IMR-90 (cell line): ENCODE measurements around the gene CD276. TPM values are rescaled to one million over a fixed set of nuclear protein-coding genes. Genes with fewer than 3 reads are reported as not detected.

ENCODE experiments used
- ATAC-seq: fragments of 200-7000 bp; cut with Tn5 transposase; 2 replicates; pipeline ENCODE4 v1.9.1; 2020; ENCODE audit warnings: low read depth, mild to moderate bottlenecking, moderate library complexity
- BruUV-seq: library from RNA; stranded (reverse); fragments of 400-500 nt; replicated peaks from 2 replicates; lab custom pipeline; 2021; lab: Mats Ljungman, UMichigan
- CTCF ChIA-PET: fragments of 300-600 bp; formaldehyde crosslinking; extraction: SDS; loops from one replicate; lab custom pipeline; 2021; ENCODE audit warnings: antibody characterized with exemption; lab: Yijun Ruan, JAX
- POLR2A ChIA-PET: fragments of 300-600 bp; sonication (Branson Sonifier 250); formaldehyde crosslinking; loops from one replicate; lab custom pipeline; 2022; ENCODE audit warnings: antibody characterized with exemption; ENCODE audit not compliant: unreplicated experiment; lab: Charles Lee
- DNase-seq: peaks from one replicate; pipeline ENCODE4 v3.0.0; 2013
- H2AFZ ChIP-seq: replicated peaks from 2 replicates; pipeline ENCODE3; 2013; ENCODE audit warnings: low read length, mild to moderate bottlenecking; ENCODE audit not compliant: poor library complexity
- H2AK5ac ChIP-seq: 2 replicates; pipeline ENCODE4 v1.6.1; 2013; ENCODE audit warnings: low read depth, low read length, inconsistent platforms
- H2AK9ac ChIP-seq: replicated peaks from 2 replicates; pipeline ENCODE3; 2013; ENCODE audit warnings: mild to moderate bottlenecking, low read depth, low read length, moderate library complexity; ENCODE audit not compliant: poor library complexity
- H2BK120ac ChIP-seq: 2 replicates; pipeline ENCODE4 v1.6.1; 2013; ENCODE audit warnings: low read depth, low read length, inconsistent platforms
- H2BK15ac ChIP-seq: 3 replicates; pipeline ENCODE4 v1.6.1; 2013; ENCODE audit warnings: low read depth, low read length, inconsistent platforms
- H2BK20ac ChIP-seq: 2 replicates; pipeline ENCODE4 v1.6.1; 2013; ENCODE audit warnings: low read depth, mild to moderate bottlenecking, inconsistent platforms, low read length, moderate library complexity
- H2BK5ac ChIP-seq: 2 replicates; pipeline ENCODE4 v1.6.1; 2013; ENCODE audit warnings: mild to moderate bottlenecking, low read depth, low read length, inconsistent platforms; ENCODE audit not compliant: poor library complexity, severe bottlenecking
- H3K14ac ChIP-seq: replicated peaks from 2 replicates; pipeline ENCODE4 v1.6.1; 2013; ENCODE audit warnings: low read depth, low read length, inconsistent platforms
- H3K18ac ChIP-seq: 2 replicates; pipeline ENCODE4 v1.6.1; 2013; ENCODE audit warnings: low read depth, low read length, control low read depth
- H3K23ac ChIP-seq: 2 replicates; pipeline ENCODE4 v1.6.1; 2013; ENCODE audit warnings: low read depth, low read length, inconsistent platforms
- H3K27ac ChIP-seq: 2 replicates; pipeline ENCODE4 v1.5.1; 2013; ENCODE audit warnings: mild to moderate bottlenecking, control low read depth, low read length; ENCODE audit not compliant: insufficient read depth
- H3K27me3 ChIP-seq: 2 replicates; pipeline ENCODE4 v1.6.1; 2013; ENCODE audit warnings: low read length; ENCODE audit not compliant: control insufficient read depth, insufficient read depth
- H3K36me3 ChIP-seq: 2 replicates; pipeline ENCODE4 v1.6.1; 2013; ENCODE audit warnings: low read length, mixed read lengths; ENCODE audit not compliant: control insufficient read depth, insufficient read depth
- H3K4ac ChIP-seq: 2 replicates; pipeline ENCODE4 v1.6.1; 2013; ENCODE audit warnings: low read depth, low read length, inconsistent platforms
- H3K4me1 ChIP-seq: 2 replicates; pipeline ENCODE4 v1.6.1; 2013; ENCODE audit warnings: low read length, mixed read lengths; ENCODE audit not compliant: control insufficient read depth, insufficient read depth
- H3K4me2 ChIP-seq: 2 replicates; pipeline ENCODE4 v1.6.1; 2013; ENCODE audit warnings: low read depth, mild to moderate bottlenecking, control low read depth, low read length, moderate library complexity
- H3K4me3 ChIP-seq: 2 replicates; pipeline ENCODE4 v1.5.1; 2013; ENCODE audit warnings: low read depth, mild to moderate bottlenecking, control low read depth, low read length, moderate library complexity; ENCODE audit not compliant: insufficient read depth
- H3K56ac ChIP-seq: 2 replicates; pipeline ENCODE4 v1.6.1; 2013; ENCODE audit warnings: low read length, inconsistent platforms; ENCODE audit not compliant: insufficient read depth; ENCODE audit errors: extremely low read depth
- H3K79me1 ChIP-seq, 2 experiments: 2 replicates each; pipeline ENCODE4 v1.6.1; 2013; ENCODE audit warnings: low read length in 2 of 2, inconsistent platforms in 1 of 2, low read depth in 1 of 2
- H3K9ac ChIP-seq: 2 replicates; pipeline ENCODE4 v1.6.1; 2013; ENCODE audit warnings: low read depth, low read length, control low read depth
- H3K9me1 ChIP-seq: 2 replicates; pipeline ENCODE4 v1.6.1; 2013; ENCODE audit warnings: low read length, inconsistent platforms; ENCODE audit not compliant: insufficient read depth
- H3K9me3 ChIP-seq: 2 replicates; pipeline ENCODE4 v1.6.1; 2013; ENCODE audit warnings: low read length; ENCODE audit not compliant: control insufficient read depth, insufficient read depth
- H4K20me1 ChIP-seq: 2 replicates; pipeline ENCODE4 v1.6.1; 2013; ENCODE audit warnings: low read length, inconsistent platforms; ENCODE audit not compliant: insufficient read depth
- H4K5ac ChIP-seq: 2 replicates; pipeline ENCODE4 v1.6.1; 2013; ENCODE audit warnings: mild to moderate bottlenecking, low read depth, low read length, control low read depth
- H4K8ac ChIP-seq, 2 experiments: 2 replicates each; pipeline ENCODE4 v1.6.1; 2013; ENCODE audit warnings: low read depth in 2 of 2, low read length in 2 of 2, control low read depth in 1 of 2, inconsistent platforms in 1 of 2
- H4K91ac ChIP-seq: 2 replicates; pipeline ENCODE4 v1.6.1; 2013; ENCODE audit warnings: low read depth, low read length, inconsistent platforms; ENCODE audit not compliant: insufficient read depth
- BHLHE40 ChIP-seq: fragments of 150-350 bp; IDR thresholded peaks from 2 replicates; pipeline ENCODE4 v1.6.1; 2016; ENCODE audit warnings: mild to moderate bottlenecking, low read depth, low read length
- CEBPB ChIP-seq: IDR thresholded peaks from 2 replicates; pipeline ENCODE4 v1.6.1; 2012; ENCODE audit warnings: low read depth, low read length, improper control_type of control experiment
- CHD1 ChIP-seq: IDR thresholded peaks from 2 replicates; pipeline ENCODE4 v1.6.1; 2012; ENCODE audit warnings: low read depth, low read length, improper control_type of control experiment
- CTCF ChIP-seq: conservative IDR thresholded peaks from 2 replicates; pipeline ENCODE4 v1.5.1; 2012; ENCODE audit warnings: mild to moderate bottlenecking, low read depth, low read length, improper control_type of control experiment
- FOS ChIP-seq: fragments of 150-350 bp; IDR thresholded peaks from 2 replicates; pipeline ENCODE4 v1.6.1; 2016; ENCODE audit warnings: low read depth, low read length
- MAFK ChIP-seq: IDR thresholded peaks from 2 replicates; pipeline ENCODE4 v1.6.1; 2012; ENCODE audit warnings: low read depth, low read length, improper control_type of control experiment
- MAZ ChIP-seq: IDR thresholded peaks from 2 replicates; pipeline ENCODE4 v1.6.1; 2012; ENCODE audit warnings: low read depth, mild to moderate bottlenecking, low read length, improper control_type of control experiment, moderate library complexity, borderline replicate concordance
- MXI1 ChIP-seq: IDR thresholded peaks from 2 replicates; pipeline ENCODE4 v1.6.1; 2012; ENCODE audit warnings: low read depth, mild to moderate bottlenecking, low read length, moderate library complexity, borderline replicate concordance
- NFE2L2 ChIP-seq: fragments of 150-350 bp; IDR thresholded peaks from 2 replicates; pipeline ENCODE4 v1.6.1; 2016; ENCODE audit warnings: low read depth, mild to moderate bottlenecking, low read length
- POLR2A ChIP-seq: IDR thresholded peaks from 2 replicates; pipeline ENCODE4 v1.6.1; 2012; ENCODE audit warnings: mild to moderate bottlenecking, low read depth, low read length
- RAD21 ChIP-seq: IDR thresholded peaks from 2 replicates; pipeline ENCODE4 v1.6.1; 2012; ENCODE audit warnings: low read length, improper control_type of control experiment
- RCOR1 ChIP-seq: IDR thresholded peaks from 2 replicates; pipeline ENCODE4 v1.6.1; 2012; ENCODE audit warnings: mild to moderate bottlenecking, low read length, improper control_type of control experiment; ENCODE audit not compliant: insufficient replicate concordance
- RFX5 ChIP-seq: IDR thresholded peaks from 2 replicates; pipeline ENCODE4 v1.8.0; 2012; ENCODE audit warnings: low read depth, mild to moderate bottlenecking, low read length, moderate library complexity
- SMC3 ChIP-seq: fragments of 150-350 bp; IDR thresholded peaks from 2 replicates; pipeline ENCODE4 v1.6.1; 2016; ENCODE audit warnings: low read depth, mild to moderate bottlenecking, antibody characterized with exemption, low read length, moderate library complexity
- WGBS, 2 experiments: methylation state at CpG; one replicate each; pipeline versions ENCODE4 v1.1.5 to v1.1.7; 2013; ENCODE audit warnings: missing lambda C conversion rate in 2 of 2; ENCODE audit not compliant: insufficient read length in 1 of 2; ENCODE audit errors: extremely low coverage in 2 of 2; 5-methylcytosine and 5-hydroxymethylcytosine counted together
- dilution Hi-C: fragments of 300-500 bp; cut with HindIII; formaldehyde crosslinking; loops from one replicate; pipeline ENCODE4 v1.14.3; 2018; ENCODE audit warnings: low sequenced_read_pairs; ENCODE audit not compliant: unreplicated experiment
- in situ Hi-C: fragments of 300-500 bp; cut with MboI; formaldehyde crosslinking; loops from 3 replicates; pipeline ENCODE4 v1.14.3; 2019; ENCODE audit warnings: low sequenced_read_pairs, inconsistent platforms, mixed read lengths
- intact Hi-C: fragments of 100-400 bp; cut with micrococcal nuclease; formaldehyde crosslinking; loops from 2 replicates; pipeline ENCODE4 v1.10.0; 2022
- polyA plus RNA-seq, 3 experiments: library from polyadenylated mRNA; depleted of rRNA; stranded (reverse); fragments of >200 nt; gene quantifications; 2 replicates each; pipeline ENCODE4 v1.2.3, GENCODE V29; 2012; ENCODE audit warnings: low replicate concordance in 1 of 3
- total RNA-seq: library from RNA; depleted of rRNA; stranded (reverse); fragments of >200 nt; gene quantifications from 2 replicates; pipeline ENCODE4 v1.2.3, GENCODE V29; 2012
- TF ChIP-seq, protein P1 (sequence below): fragments of 150-350 bp; IDR thresholded peaks from 2 replicates; pipeline ENCODE4 v1.6.1; 2017; ENCODE audit warnings: mild to moderate bottlenecking, antibody characterized with exemption, low read length, low read depth
- TF ChIP-seq, protein P2 (sequence below): fragments of 150-350 bp; IDR thresholded peaks from 2 replicates; pipeline ENCODE4 v1.6.1; 2016; ENCODE audit warnings: low read depth, mild to moderate bottlenecking, low read length, moderate library complexity, borderline replicate concordance

The CD276 gene
- total and polyA plus RNA-seq, 2 of the 4 experiments (the other 2 are of a cell fraction): 30.8 to 149 TPM

DNA sequence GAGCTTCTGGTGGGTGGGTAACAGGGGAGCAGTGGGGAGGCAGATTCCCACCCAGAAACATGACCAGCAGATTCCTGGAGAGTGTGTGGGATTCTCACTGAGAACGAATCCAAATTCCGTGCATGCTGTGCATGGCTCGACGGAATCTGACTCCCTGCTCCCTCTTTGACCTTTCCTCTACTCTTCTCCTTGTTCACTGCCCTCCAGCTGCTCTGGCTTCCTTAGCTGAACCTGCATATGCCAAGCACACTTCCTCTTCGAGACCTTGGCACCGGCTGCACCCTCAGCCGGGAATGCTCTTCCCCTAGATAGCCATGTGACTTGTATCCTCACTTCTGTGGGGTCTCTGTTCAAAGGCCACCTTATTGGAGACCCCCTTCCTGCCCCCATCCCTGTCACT, 62.7 kb downstream of the CD276 start:
- DNase-seq (no peak), ATAC-seq (peak; percentile 56)
- intact Hi-C loops (no loop called here), dilution Hi-C loops (no loop called here), in situ Hi-C loops (no loop called here)
- Histone ChIP-seq H3K9me3 (no peaks in the 10 kb centered on the region), H4K20me1 (no peaks in the 10 kb centered on the region), H3K4me3 (no peak overlapping the region), H2AK5ac (no peak overlapping the region), H3K27ac (no peak overlapping the region), H3K9me1 (peaks cover 5% of the 10 kb centered on the region; the same call in 1 of the 2 replicates), H3K27me3 (peaks cover 69% of the 10 kb centered on the region), H3K23ac (no peak overlapping the region), H3K9ac (no peak overlapping the region), H3K4me1 (peaks cover 3% of the 10 kb centered on the region; the same call in 1 of the 2 replicates), H3K4ac (no peak overlapping the region), H4K8ac (no peak overlapping the region), H2BK120ac (no peak overlapping the region), H3K4me2 (no peak overlapping the region), H3K14ac (no peak overlapping the region), H3K18ac (no peak overlapping the region), H3K56ac (no peak overlapping the region), H2AK9ac (no peak overlapping the region), H2AFZ (no peak overlapping the region), H4K91ac (no peak overlapping the region), H4K5ac (no peak overlapping the region), H2BK15ac (no peak overlapping the region), H2BK5ac (no peak overlapping the region), H3K36me3 (no peaks in the 10 kb centered on the region), H2BK20ac (no peak overlapping the region), H3K79me1 (no peaks in the 10 kb centered on the region)
- POLR2A ChIA-PET: no interaction called here
- 27% methylated on average over 2 of the region's 7 CpGs; no CpG with 5 or more reads in 1 of the 2 experiments for WGBS, 2 experiments
- BruUV-seq: no TSS peak
- TF ChIP-seq POLR2A (no peak), RCOR1 (no peak), CTCF (no peak), FOS (no peak), MAFK (no peak), RAD21 (no peak), SMC3 (no peak), CEBPB (no peak), NFE2L2 (no peak), CHD1 (no peak), RFX5 (no peak), BHLHE40 (no peak), MAZ (no peak), MXI1 (no peak)
- TF ChIP-seq, protein P1, sequence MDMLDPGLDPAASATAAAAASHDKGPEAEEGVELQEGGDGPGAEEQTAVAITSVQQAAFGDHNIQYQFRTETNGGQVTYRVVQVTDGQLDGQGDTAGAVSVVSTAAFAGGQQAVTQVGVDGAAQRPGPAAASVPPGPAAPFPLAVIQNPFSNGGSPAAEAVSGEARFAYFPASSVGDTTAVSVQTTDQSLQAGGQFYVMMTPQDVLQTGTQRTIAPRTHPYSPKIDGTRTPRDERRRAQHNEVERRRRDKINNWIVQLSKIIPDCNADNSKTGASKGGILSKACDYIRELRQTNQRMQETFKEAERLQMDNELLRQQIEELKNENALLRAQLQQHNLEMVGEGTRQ: no peak
- TF ChIP-seq, protein P2, sequence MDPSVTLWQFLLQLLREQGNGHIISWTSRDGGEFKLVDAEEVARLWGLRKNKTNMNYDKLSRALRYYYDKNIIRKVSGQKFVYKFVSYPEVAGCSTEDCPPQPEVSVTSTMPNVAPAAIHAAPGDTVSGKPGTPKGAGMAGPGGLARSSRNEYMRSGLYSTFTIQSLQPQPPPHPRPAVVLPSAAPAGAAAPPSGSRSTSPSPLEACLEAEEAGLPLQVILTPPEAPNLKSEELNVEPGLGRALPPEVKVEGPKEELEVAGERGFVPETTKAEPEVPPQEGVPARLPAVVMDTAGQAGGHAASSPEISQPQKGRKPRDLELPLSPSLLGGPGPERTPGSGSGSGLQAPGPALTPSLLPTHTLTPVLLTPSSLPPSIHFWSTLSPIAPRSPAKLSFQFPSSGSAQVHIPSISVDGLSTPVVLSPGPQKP: no peak
- CTCF ChIA-PET: no interaction called here
